Memory B cell (primary cell): Measurements from ENCODE around the gene TGM2.
A peak's percentile ranks its signal among the peaks of the same experiment; 100 is the strongest.

ENCODE experiments used
- ATAC-seq: fragments of 150-1000 bp; cut with Tn5 transposase; 2 replicates; pipeline ENCODE4 v1.10.0; 2021; ENCODE audit warnings: low read depth, mild to moderate bottlenecking, moderate library complexity
- DNase-seq, 2 donors: peaks; one replicate each; pipeline ENCODE4 v3.0.0; 2022; ENCODE audit warnings: low spot score in 2 of 2
- H3K27ac Mint-ChIP-seq: one replicate; pipeline ENCODE4 v1.8.0; 2022; ENCODE audit warnings: mild to moderate bottlenecking, moderate library complexity, mixed read lengths
- H3K27me3 Mint-ChIP-seq: one replicate; pipeline ENCODE4 v1.8.0; 2022; ENCODE audit warnings: mixed read lengths
- H3K36me3 Mint-ChIP-seq: one replicate; pipeline ENCODE4 v1.8.0; 2022; ENCODE audit warnings: mild to moderate bottlenecking, mixed read lengths
- H3K4me1 Mint-ChIP-seq: one replicate; pipeline ENCODE4 v1.8.0; 2022; ENCODE audit warnings: mixed read lengths
- H3K4me3 Mint-ChIP-seq: one replicate; pipeline ENCODE4 v1.8.0; 2022; ENCODE audit warnings: mild to moderate bottlenecking, moderate library complexity, mixed read lengths
- H3K9me3 Mint-ChIP-seq: one replicate; pipeline ENCODE4 v1.8.0; 2022; ENCODE audit warnings: mixed read lengths

The TGM2 gene

DNA sequence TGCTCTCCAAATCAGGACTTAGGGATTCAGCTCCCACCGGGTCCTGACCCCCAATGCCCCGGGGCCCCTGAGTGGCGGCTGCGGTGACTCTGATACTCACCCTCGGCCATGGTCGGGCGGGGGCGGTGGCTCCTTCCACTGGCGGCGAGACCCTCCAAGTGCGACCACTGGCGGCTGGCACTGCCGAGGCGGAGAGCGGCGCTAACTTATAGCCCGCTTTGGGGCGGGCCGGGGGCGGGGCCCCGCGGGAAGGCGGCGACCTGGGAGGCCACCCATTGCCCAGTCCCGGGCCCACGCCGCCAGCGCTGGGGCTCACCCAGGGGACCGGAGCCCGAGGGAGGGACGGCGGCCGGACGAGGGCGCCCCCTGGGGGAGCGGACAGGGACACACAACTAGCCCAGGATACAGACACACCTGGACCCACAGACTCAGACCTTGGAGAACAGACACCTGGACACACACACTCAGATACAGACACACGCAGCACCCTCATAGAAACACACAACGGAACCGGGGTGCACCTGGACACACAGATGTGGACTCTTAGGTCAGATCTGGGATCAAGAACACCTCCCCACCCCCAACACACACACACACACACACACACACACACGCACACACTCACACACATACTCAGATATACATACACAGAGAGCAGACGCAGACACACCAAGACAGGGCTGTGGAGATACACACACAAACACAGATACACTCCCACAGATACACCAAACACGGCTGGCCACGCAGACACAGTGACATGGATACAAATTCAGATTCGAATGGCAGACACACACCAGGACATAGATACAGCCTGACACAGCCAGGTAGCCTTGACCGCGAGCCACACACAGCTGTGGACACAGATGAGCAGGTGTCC lies at the start of gene TGM2:
Gene TGM2 (minus strand): TSS at position 182 of the 877 bp plus-strand sequence. CDS start 72 bp downstream, at position 110.
- DNase-seq (peak; percentile 71 to 72), ATAC-seq (peak; percentile 92)
- Mint-ChIP-seq H3K36me3 (no peaks in the 10 kb centered on the region), H3K9me3 (no peaks in the 10 kb centered on the region), H3K27ac (peak within 1 kb of the TSS; percentile 78), H3K4me3 (peak within 1 kb of the TSS; percentile 80), H3K27me3 (no peaks in the 10 kb centered on the region), H3K4me1 (peaks cover 19% of the 10 kb centered on the region)

DNA sequence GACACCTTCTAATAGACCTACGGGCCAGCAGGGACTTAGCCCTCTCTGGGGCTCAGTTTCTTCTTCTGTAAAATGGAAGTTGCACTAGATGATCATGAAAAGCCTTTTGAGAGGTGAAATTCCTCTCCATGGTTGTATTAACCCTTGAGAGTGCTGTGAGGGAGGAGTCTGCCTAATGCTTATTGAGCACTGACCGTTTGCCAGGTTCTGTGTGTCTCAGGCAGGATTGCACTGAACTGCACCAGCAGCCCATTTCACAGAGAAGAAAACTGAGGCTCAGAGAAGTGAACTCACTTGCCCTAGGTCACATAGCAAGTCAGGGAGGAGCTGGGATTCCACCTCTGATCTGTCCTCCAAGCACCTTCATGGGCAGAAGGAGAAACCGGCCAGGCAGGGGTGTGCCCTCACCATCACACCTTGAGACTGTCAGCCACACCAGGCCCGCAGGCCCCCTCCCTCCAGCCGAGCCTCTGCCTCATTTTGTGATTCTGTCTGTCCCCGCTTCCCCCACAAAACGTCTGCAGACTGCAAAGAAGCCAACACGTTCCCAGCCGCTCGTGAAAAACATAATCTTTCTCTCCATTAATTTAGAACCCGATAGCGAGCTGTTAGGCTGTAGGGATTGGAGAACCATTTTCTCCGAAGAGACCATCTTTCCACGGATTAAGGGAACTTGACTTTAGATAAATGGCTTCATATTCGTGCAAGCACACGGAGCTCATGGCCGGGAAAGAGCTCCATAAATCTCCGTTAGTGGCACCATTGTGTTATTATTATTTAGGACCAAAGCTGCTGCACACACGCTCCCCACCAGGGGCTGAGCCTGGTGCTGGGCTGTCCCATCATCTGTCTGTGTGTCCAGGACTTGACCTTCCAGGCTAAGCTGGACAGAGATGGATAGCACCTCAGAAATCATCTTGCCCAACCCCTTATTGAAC lies 49.5 kb upstream of the TGM2 start:
- no peaks in the 10 kb centered on the region for H3K4me1 Mint-ChIP-seq

DNA sequence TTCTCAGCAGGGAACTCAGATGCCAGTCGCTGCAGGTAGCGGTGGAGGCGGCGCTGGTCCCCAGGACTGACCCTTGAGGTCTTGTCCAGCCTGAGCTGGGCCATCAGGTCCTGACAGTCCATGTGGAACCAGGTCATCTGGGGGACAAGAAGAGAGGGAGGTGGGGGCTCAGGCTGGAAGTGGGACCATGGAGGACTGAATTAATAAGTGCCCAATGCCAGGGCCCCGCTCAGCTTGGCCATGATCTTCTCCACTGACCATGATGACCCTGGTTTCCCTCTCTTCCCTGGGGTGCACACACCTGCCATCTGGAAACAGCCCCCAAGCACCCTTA lies 48.5 kb upstream of the TGM2 start:
- Mint-ChIP-seq H3K27ac (no peak overlapping the region), H3K27me3 (peaks cover under 1% of the 10 kb centered on the region), H3K4me1 (no peaks in the 10 kb centered on the region), H3K4me3 (no peak overlapping the region), H3K9me3 (no peaks in the 10 kb centered on the region), H3K36me3 (no peaks in the 10 kb centered on the region)
- ATAC-seq (no peak), DNase-seq (no peak)

More for the DNA sequence above, 49.5 kb upstream of the TGM2 start:
- H3K27me3 Mint-ChIP-seq = no peaks in the 10 kb centered on the region
- no peak for ATAC-seq
- no peaks in the 10 kb centered on the region for H3K9me3 Mint-ChIP-seq
- H3K4me3 Mint-ChIP-seq = no peak overlapping the region
- no peak for DNase-seq
- no peak overlapping the region for H3K27ac Mint-ChIP-seq
- H3K36me3 Mint-ChIP-seq = no peaks in the 10 kb centered on the region

DNA sequence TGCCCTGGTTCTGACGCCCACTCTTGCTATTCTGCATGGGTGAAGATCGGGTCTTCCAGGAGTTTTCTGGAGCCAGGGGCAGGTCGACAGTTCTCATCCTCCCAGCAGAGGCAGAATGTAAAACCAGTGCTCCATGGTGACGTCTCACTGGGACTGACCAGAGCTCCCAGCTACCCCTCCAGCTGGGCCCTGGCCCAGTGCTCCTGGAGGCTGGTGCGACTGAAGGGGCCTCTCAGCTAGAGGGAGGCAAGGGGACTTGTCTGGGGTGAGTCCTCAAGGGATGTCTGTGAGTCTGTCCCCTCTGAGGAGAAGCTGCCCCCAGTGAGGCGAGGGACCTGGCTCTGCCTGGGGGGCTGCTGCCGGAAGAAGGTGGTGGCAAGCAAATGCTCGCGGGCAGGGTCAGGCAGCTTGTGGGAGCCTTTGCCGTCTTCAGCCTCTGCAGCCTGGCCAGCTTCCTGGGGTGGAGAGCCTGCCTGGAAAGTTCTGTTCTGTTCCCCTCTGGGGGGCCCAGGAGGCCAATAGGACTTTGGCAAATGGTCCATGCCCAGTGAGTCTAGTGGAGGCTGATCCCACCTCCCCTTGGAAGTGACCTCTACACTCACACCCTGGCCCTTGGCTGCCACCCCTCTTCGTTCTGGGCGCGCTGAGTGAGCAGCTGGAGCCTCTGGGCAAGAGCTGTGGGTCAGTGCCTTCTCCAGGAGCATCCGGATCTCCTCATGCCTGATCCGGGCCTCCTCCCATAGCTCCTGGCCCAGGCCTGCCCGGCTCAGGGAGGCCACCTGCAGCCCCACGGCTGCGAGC lies 47.9 kb upstream of the TGM2 start:
- DNase-seq (no peak), ATAC-seq (no peak)
- H3K9me3 Mint-ChIP-seq = no peaks in the 10 kb centered on the region

DNA sequence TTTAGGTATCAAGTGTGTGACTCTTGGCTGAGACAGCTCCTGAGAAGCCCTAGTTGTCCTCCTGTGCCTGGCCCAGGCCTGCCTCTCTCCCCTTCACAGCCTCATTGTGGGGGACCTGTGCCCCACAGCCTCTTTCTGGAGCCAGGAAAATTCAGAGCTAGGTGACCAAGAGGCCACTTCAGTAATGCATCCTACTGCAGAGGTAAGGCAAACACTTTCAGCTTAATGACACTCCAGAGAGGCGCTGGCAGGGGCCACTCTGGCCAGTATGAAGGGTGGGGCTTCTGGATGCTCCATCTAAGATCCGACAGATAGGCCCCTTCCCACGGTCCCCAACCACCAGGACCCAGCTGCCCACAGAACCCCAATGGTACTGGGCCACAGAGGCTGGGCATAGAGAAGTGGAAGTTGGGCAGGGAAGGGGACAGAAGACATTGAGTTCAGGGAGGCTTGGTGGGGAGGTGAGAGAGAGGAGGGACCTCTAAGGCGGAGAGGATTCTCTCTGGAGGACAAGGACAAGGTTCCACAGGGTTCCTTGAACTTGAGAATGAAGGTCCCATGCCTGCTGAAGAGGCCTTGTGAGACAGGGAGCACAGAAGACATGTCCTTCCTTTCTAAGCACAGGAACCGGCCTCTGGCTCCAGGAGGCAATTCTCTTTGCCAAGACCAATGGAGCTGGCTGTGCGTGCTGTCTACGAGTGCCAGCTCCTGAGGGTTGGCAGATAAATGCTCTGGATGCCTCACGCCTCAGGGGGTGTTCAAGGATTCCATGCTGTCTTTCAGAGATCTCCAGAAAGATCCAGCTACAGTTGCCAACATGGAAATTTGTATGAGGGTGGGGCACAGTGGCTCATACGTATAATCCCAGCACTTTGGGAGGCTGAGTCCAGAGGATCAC lies 46.4 kb upstream of the TGM2 start:
- Mint-ChIP-seq H3K27ac (no peak overlapping the region), H3K27me3 (peaks cover 4% of the 10 kb centered on the region), H3K9me3 (no peaks in the 10 kb centered on the region), H3K36me3 (no peaks in the 10 kb centered on the region), H3K4me3 (no peak overlapping the region), H3K4me1 (no peaks in the 10 kb centered on the region)
- DNase-seq = no peak
- ATAC-seq = no peak

More for the DNA sequence above, 47.9 kb upstream of the TGM2 start:
- no peaks in the 10 kb centered on the region for H3K4me1 Mint-ChIP-seq
- peaks cover 4% of the 10 kb centered on the region for H3K27me3 Mint-ChIP-seq
- H3K27ac Mint-ChIP-seq = no peak overlapping the region
- H3K36me3 Mint-ChIP-seq = no peaks in the 10 kb centered on the region
- no peak overlapping the region for H3K4me3 Mint-ChIP-seq

DNA sequence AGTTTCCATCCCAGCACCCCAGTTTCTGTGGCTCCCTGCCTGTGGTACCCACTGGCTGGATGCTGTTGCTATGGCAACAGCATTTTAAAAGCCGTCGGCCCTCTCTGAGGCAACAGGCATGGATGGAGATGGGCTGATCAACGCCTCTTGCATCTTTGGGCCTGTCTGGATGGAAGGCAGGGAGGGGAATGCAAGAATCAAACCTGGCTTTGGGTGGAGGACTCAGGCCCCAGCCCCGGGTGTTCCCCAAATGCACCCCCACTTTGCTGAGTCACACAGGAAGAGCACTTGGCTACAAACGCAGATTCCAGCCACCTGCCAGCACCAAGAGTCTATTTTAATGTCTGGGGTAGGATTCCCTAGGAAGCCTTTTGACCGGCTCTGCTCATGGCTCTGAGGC lies 45.7 kb upstream of the TGM2 start:
- no peaks in the 10 kb centered on the region for H3K4me1 Mint-ChIP-seq
- ATAC-seq = no peak
- no peak overlapping the region for H3K4me3 Mint-ChIP-seq
- DNase-seq = no peak
- no peak overlapping the region for H3K27ac Mint-ChIP-seq
- no peaks in the 10 kb centered on the region for H3K9me3 Mint-ChIP-seq
- peaks cover 4% of the 10 kb centered on the region for H3K27me3 Mint-ChIP-seq
- H3K36me3 Mint-ChIP-seq = no peaks in the 10 kb centered on the region

DNA sequence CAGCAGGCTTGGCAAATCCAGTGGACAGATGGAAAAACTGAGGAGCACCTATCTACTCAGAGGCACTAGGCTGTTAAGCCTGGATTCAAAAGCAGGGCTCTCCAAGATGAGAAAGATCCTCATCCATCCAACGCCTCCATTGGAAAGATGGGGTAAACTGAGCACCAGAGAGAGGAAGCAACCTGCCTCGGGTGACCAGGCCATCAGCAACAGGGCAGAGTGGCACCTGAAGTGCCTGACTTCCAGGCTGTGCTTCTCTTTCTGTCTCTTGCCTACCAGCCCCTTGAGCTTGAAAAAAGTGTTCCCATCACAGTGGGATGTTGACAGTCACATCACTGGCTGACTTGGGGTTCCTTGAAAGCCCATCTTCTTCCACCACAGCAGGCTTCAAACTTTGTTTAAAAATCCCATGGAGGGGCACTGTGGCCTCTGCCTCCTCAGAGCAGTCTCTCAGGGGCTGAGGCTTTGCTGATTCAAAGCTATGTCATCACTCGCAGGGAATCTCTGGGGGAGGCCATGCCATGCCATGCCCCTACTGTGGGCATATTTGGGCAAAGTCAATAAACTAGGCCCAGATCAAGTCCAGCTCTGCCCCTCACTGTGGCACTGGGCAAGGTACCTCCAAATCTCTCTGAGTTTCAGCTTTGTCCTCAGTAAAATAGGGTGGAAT lies 44.8 kb upstream of the TGM2 start:
- no peaks in the 10 kb centered on the region for H3K4me1 Mint-ChIP-seq
- DNase-seq (no peak), ATAC-seq (no peak)
- H3K27ac Mint-ChIP-seq = no peak overlapping the region
- peaks cover 4% of the 10 kb centered on the region for H3K27me3 Mint-ChIP-seq
- no peaks in the 10 kb centered on the region for H3K36me3 Mint-ChIP-seq
- no peaks in the 10 kb centered on the region for H3K9me3 Mint-ChIP-seq
- H3K4me3 Mint-ChIP-seq = no peak overlapping the region

DNA sequence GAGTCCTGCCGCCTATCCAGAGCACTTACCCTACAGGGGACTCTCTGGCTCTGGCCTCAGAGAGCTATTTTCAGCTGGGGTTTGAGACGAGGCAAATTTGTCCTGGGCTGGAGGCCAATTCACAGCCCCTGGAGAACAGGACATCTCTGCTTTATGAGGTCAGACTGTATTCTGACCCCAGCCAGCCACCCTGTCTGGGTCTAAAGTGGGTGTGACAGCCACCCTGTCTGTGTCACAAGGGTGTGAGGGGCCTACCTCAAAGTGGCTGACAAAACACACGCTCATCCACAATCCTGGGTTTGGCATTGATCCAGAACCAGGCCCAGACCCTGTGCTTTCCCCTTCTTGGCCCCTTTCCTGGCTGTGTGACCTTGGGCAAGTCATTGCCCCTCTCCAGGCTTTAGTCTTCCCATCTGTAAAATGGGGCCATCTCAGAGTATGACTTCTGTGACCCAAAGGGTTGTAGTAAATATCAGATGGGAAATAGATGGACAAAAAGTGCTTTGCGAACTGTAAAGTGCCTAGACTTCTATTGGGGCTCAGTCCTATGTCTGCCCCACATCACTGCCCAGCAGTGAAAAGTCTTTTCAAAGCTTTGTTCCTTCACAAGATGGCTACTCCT lies 44.1 kb upstream of the TGM2 start:
- DNase-seq = no peak
- Mint-ChIP-seq H3K27ac (no peak overlapping the region), H3K4me1 (no peaks in the 10 kb centered on the region), H3K27me3 (peaks cover 4% of the 10 kb centered on the region), H3K36me3 (no peaks in the 10 kb centered on the region), H3K4me3 (no peak overlapping the region), H3K9me3 (no peaks in the 10 kb centered on the region)
- ATAC-seq = no peak

DNA sequence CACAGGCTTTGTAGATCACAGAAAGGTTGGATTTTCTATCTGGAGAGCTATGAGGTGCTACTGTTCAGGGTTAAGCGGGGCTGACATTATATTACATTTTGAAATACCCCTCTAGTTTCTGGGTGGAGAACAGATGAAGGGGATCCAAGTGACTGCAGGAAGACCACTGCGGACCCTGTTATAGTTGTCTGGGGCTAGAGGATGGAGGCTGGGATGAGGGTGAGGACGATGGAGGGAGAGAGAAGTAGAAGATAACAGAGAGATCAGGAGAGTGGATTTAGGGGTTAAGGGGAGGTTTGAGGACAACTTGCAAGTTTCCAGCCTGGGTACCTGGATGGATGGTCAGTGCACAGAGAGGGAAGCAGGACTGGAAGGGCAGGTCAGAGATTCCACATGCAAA lies 43.5 kb upstream of the TGM2 start:
- Mint-ChIP-seq H3K27ac (no peak overlapping the region), H3K4me3 (no peak overlapping the region), H3K36me3 (no peaks in the 10 kb centered on the region), H3K9me3 (no peaks in the 10 kb centered on the region), H3K4me1 (no peaks in the 10 kb centered on the region), H3K27me3 (peaks cover 4% of the 10 kb centered on the region)
- ATAC-seq (no peak), DNase-seq (no peak)

DNA sequence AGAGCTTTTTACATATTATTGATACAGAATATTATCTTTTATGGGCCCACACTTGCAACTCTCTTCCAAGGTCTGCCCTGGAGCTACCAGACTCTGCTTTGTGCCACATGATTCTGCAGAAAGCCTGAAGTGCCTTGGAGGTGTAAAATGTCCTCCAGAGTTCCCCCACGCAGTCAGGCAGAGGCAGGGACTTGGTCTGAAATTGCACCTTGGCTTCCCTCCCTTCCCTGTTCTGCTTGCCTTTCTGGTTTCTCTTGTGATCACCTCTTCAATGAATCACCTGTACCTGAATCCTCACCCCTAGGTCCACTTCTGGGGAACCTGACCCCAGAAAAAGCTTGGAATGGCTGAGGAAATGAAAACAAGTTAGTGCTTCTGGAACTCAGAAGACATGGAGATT lies 43.0 kb upstream of the TGM2 start:
- Mint-ChIP-seq H3K9me3 (no peaks in the 10 kb centered on the region), H3K36me3 (no peaks in the 10 kb centered on the region), H3K27ac (no peak overlapping the region), H3K4me3 (no peak overlapping the region), H3K27me3 (peaks cover 4% of the 10 kb centered on the region), H3K4me1 (peaks cover 3% of the 10 kb centered on the region)
- ATAC-seq (no peak), DNase-seq (no peak)

DNA sequence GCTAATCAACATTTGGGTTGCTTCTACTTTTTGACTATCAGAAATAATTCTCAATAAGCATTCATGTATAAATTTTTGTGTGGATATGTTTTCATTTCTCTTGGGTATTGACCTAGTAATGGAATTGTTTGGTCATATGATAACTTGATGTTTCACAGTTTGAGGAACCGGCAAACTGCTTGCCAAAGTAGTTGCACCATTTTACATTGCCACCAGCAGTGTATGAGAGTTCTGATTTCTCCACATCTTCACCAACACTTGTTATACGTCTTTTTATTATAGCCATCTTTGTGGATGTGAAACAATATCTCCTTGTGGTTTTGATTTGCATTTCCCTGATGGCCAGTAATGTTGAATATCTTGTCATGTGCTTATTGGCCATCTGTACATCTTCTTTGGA lies 42.6 kb upstream of the TGM2 start:
- Mint-ChIP-seq H3K9me3 (no peaks in the 10 kb centered on the region), H3K27ac (no peak overlapping the region), H3K4me3 (no peak overlapping the region), H3K4me1 (peaks cover 4% of the 10 kb centered on the region), H3K36me3 (no peaks in the 10 kb centered on the region), H3K27me3 (peaks cover 4% of the 10 kb centered on the region)
- ATAC-seq = no peak
- no peak for DNase-seq

DNA sequence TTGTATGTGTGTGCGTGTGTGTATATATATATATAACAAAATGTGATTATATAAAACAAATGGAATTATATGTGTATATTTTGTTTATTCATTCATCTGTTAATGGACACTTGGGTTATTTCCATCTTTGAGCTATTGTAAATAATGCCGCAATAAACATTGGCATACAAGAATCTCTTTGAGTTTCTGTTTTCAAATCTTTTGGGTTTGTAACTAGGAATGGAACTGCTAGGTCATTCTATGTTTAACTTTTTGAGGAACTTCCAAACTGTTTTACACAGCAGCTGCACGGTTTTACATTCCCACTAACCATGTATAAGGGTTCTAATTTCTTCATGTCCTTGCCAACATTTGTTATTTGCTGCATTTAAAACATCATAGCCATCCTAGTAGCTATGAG lies 39.9 kb upstream of the TGM2 start:
- Mint-ChIP-seq H3K27ac (no peak overlapping the region), H3K4me1 (peaks cover 4% of the 10 kb centered on the region), H3K4me3 (no peak overlapping the region), H3K9me3 (no peaks in the 10 kb centered on the region), H3K36me3 (no peaks in the 10 kb centered on the region), H3K27me3 (peaks cover 4% of the 10 kb centered on the region)
- DNase-seq (no peak), ATAC-seq (no peak)
